Measurements from ENCODE around the gene TRIM67.
A peak's percentile ranks its signal among the peaks of the same experiment; 100 is the strongest.
"Not testable (repeated sequence)": the region's sequence is repeated elsewhere in the genome, so short reads cannot be mapped to it uniquely, and the experiment has no call there.

Gene TRIM67

DNA sequence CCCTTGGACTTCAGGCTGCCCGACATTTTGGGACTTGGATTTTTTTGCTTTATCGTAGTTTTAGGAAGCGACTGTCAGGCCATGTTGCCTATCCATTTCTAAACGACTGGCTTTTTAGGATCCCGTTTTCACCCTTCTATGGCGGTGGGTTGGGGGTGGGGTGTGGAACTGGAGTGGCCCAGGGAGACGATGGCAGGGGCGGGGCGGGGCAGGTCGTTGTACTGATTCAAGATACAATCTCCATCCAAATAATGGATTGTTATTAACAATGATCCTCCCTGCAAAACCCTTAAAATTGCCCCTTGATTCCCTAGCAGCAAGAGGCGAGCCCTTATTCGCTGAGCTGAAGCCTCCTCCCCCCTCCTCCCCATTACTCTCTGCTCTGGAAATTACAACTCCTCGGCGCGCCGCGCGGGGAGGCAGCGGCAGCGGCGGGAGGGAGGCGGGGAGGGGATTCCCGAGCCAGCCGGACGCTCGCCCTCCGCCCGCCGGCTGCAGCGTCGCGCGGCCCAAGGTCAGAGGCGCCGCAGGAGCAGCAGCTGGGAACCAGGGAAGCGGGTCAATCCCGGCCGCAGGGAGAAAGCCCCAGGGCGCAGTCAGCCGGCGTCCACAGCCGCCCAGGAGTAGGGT is at the start of gene TRIM67:
TRIM67 (plus strand) TSS at position 392 of the 630 bp plus-strand sequence. CDS start 912 bp downstream, outside the sequence.
- DNase-seq (ENCODE audit: low read depth), result no peak

DNA sequence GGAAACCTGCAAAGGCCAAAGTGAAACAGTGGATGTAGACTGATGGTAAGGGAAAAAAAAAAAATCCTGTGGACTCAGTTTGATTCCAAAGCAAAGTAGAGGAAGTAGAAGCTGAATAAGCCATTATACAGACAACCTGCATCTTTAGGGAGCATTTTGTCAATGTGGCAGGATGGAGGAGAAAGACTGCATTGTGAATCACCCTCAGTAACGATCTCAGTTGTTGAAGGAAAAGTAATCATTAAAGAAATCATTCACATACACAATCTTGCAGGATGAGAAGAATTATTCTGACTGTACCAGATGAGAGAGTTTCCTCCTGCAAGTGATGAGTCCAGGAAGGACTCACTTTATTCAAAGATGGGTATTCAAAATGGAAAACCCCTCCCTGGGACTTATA is 45.1 kb upstream of the TRIM67 start:
- no peak for DNase-seq (ENCODE audit: low read depth)

DNA sequence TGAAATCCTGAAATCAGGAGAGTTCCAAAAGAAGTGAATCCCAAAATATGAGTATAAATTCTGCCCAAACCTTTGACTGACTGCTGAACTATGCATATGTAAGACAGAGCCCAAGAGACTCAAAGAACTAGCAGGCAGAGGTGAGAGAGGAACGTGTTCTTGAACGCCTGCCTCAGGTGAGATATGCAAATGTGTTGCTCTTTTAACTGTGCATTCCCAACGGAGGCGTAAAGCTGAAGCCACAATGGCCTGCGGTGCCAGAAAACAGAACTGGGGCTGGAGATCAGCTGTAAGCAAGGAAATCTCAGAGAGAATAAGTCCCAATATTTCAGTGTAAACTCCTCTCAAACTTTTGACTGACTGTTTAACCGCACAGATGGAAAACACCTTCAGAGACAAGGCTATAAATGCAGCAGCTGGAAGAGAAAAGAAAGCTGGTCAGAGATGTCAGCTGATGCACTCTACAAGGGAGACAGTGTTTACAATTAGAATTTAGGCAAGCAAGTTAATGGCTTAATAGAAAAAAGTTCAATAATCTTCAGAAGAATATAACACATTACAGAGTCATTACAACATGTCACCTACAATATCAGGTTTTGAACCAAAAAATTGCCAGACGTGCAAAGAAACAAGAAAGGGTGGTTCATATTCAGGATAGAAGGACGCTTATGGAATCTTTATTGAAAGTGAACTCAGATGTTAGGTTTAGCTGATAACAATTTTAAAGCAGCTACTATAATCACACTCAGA is 43.0 kb upstream of the TRIM67 start:
- DNase-seq (ENCODE audit: low read depth), result no peak

DNA sequence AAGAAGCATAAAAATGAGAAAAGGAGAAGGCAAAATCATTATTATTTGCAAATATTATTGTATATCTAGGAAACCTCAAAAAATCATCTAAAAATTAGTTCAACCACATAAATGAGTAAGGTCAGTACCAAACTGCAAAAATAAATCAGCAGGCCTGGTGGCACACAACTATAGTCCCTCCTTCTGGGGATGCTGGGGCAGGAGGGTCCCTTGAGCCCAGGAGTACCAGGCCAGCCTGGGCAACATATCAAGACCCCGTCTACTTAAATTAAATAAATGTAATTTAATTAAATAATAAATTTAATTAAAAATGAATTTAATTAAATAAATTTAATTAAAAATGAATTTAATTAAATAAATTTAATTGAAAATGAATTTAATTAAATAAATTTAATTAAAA is 40.3 kb upstream of the TRIM67 start:
- DNase-seq (ENCODE audit: low read depth), result no peak

DNA sequence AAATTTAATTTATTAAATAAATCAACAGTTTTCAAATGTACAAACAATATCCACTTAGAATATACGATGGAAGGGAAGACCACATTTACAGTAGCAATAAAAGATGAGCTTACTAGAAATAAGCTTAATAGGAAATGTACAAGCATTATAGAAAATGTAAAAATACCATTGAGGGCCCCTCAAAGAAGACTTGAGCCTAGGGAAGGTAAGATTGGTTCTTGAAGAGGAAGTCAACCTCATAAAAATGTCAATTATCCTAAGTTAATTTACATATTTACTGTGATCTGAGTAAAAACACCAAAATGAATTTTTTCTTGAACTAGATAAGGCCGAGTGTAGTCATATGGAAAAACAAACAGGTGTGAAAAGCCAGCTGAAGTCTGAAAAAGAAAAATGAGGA is 39.7 kb upstream of the TRIM67 start:
- no peak for DNase-seq (ENCODE audit: low read depth)

DNA sequence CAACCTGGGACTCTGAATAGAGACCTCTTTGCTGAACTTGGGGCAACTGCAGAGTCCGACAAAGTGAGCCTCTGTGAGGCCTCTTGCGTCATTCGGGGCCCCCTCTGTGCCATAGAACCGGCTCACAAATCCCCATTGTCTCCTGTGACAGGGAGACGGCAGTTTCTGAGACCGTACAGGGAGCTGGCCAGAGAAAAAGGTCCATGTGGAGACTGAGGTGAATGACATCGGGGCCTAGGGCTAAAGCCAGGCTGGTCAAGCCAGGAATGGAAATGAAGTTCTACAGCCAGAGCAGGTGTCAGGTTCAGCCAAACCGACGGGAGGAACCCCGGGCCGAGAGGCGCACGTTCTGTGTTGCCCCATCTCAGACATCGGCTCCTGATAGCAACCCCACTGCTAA is 37.1 kb upstream of the TRIM67 start:
- DNase-seq (ENCODE audit: low read depth), result no peak

DNA sequence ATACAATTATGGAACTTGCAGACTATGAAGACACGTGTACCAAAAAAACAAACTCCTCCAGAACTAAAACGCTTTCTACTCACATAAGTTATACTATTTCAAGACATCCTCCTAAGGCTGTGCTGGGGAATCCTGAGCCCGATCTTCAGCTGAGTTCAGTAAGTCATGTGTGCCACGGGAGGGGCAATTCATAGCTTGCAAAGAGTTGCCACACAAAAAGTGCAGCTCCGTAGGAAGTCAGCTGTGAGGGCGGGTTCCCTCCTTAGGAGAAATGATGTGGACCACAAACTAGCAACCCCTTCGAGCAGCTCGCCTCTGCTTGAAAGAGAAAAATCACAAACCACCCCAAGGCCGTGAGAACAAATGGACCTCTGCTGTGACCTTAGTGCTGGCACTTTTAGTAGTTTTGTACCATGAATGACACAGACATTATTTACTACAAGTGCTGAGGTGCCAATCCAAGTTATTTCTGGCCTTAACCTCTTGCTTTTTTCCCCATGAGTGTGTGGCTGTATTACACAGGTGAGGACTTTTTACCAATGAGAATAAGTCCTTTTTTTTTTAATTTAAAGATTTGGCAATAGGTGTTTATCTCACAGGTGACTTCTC is 35.8 kb upstream of the TRIM67 start:
- DNase-seq (ENCODE audit: low read depth), result no peak

DNA sequence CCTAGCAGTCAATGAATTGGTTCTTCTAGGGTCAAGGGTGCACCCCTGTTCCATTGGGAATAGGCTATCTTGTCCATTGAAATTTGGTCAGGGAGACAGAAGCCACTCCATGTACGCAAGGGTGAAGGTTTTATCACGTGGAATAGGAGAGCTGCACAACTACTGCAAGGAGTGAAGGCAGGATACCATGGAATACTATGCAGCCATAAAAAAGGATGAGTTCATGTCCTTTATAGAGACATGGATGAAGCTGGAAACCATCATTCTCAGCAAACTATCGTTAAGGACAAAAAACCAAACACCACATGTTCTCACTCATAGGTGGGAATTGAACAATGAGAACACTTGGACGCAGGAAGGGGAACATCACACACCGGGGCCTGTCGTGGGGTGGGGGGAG is 34.8 kb upstream of the TRIM67 start:
- DNase-seq (ENCODE audit: low read depth), result not testable (repeated sequence)

DNA sequence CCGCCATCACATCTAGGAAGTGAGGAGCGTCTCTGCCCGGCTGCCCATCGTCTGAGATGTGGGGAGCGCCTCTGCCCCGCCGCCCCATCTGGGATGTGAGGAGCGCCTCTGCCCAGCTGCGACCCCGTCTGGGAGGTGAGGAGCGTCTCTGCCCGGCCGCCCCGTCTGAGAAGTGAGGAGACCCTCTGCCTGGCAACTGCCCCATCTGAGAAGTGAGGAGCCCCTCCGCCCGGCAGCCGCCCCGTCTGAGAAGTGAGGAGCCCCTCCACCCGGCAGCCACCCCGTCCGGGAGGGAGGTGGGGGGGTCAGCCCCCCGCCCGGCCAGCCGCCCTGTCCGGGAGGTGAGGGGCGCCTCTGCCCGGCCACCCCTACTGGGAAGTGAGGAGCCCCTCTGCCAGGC is 33.4 kb upstream of the TRIM67 start:
- DNase-seq (ENCODE audit: low read depth), result not testable (repeated sequence)

DNA sequence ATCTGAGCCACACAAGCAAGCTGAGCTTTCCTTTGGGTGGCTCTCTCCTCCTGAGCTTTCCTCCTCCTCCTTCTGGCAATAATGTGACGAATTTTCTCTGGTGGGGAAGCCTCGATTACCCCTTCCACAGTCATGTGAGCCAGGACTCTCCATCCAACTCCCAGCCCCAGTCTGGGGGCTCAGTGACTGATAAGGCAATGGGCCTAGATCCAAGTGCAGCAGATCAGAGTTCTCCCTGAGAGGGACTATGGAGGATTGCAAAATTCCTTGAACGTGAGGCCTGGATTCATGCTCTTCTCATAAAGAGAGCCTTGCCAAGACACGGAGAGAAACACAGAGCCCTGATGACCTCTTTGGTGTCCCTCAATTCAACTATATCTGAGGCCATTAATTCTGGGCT is 31.3 kb upstream of the TRIM67 start:
- DNase-seq (ENCODE audit: low read depth), result no peak

DNA sequence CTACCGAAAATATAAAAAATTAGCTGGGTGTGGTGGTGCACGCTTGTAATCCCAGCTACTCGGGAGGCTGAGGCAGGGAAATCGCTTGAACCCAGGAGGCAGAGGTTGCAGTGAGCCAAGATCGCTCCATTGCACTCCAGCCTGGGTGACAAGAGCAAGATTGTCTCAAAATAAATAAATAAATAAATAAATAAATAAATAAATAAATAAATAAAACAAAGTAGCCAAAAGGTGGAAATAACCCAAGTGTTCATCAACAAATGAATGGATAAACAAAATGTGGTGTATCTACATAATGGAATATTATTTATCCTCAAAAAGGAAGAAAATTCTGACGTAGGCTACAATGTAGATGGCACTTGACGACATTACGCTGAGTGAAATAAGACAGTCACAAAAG is 29.3 kb upstream of the TRIM67 start:
- DNase-seq (ENCODE audit: low read depth), result not testable (repeated sequence)

DNA sequence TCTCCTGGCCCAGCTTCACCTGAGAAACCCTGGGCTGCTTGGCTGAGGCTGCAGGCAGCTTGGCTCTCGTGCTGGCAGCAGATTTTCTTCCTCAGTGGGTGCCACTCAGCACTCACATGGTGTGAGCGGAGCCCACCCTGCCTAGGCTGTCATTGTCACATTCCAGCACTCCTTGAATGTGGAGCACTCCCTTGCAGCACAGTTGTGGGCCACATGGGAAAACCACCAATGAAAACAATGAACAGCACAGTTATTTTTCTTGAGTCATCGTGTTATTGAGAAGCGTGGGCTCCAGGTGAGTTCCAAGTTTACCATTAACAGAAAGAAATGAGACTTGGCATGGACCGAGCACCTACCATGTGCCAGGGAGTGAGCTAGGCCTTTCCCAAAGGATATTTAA is 27.2 kb upstream of the TRIM67 start:
- DNase-seq (ENCODE audit: low read depth), result no peak

DNA sequence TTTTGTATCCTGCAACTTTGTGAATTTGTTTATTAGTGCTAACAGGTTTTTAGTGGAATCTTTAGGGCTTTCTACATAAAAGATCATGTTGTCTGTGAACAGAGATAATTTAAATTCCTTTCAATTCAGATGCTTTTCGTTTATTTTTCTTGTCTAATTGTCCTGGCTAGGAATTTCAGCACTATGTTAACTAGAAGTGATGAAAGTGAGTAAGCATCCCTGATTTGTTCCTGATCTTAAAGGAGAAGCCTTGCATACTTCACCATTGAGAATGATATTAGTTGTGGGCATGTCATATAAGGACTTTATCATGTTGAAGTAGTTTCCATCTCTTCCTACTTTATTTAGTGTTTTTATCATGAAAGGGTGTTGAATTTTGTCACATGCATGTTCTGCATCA is 23.6 kb upstream of the TRIM67 start:
- no peak for DNase-seq (ENCODE audit: low read depth)

DNA sequence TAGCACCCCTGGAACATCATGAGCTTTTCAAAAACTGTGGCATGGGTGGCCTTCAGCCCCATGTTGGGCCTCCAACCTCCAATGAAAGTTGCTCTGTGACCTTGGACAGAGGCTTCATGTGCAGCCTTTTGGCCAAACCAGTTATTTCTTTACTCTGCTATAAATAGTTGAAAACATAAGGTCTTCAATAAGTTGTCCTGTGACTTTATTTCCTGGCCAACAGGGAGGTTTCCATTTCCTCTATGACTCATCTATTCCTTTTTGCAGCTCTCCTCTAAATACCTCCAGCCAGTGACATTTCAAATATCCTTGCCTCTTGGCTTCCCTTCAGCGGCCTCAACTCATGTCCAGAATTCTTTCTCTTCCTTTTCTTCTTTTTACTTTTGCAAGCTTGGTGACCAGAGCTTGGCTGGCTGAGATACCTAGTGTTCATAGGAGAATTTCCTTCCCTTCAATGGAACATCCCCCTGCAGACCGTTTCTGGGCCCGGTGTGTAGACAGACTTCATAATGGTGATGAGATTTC is 22.7 kb upstream of the TRIM67 start:
- peak; percentile 50 for DNase-seq (ENCODE audit: low read depth)

DNA sequence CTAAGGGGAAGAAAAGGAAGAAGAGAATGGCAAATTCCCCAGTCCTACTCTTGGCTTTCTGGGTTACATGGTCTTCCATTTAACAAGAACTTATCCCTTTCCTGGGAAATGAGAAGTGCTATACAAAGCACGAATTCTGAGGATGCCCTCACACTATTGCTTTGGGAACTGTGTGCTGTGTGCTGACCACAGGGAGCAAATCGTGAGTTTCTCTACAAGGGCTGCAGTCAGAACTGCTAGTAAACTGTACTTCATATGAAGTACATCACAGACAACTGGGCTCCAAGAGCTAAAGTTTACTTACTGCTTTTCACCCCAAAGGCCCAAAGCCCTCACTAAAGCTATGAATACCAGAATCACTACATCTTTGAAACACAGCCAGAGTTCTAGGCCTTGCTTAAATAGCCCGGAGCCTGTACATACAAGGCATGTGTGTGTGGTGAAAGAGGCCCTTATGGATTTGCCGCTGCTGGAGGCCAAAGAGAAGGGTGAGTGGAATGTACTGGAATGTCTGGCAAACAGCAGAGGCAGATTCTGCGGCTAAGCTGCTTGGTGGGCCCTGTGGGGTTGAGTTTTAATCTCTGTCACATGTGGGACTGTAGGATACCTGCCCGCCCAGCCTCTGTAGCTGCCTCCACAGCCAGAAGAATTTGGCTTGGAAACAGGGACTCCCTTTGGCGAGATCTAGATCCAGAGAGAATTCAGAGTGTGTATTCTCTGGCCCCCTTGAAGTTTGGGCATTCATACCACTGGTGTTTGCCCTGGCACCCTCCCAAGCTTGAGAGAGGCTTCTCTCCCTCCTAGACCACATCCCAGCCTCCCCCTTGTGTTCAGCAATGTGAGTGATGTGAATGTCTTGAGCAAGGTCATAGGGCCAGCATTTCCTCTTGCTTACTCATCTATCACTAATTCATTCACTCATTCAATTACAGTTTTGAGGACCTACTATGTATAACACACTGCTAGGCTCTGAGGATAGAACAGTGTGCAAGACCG is 21.9 kb upstream of the TRIM67 start:
- peak; percentile 92 for DNase-seq (ENCODE audit: low read depth)

DNA sequence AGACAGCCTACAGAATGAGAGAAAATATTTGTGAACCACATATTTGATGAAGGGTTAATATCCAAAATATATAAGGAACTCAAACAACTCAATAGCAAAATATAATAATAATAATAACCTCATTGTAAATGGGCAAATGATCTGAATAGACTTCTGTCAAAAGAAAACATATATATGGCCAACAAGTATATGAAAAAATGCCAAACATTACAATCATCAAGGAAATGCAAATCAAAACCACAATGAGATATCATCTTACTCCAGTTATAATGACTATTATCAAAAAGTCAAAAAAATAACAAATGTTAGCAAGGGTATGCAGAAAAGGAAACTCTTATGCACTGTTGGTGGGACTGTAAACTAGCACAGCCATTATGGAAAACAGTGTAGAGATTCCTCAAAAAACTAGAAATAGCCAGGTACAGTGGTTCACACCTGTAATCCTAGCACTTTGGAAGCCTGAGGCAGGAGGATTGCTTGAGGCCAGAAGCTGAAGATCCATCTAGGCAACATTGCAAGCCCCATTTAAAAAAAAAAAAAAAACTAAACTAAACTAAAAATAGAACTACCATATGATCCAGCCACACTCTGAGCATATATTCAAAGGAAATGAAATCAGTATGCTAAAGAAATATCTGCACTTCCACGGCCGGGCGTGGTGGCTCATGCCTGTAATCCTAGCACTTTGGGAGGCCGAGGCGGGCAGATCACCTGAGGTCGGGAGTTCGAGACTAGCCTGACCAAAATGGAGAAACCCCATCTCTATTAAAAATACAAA is 17.3 kb upstream of the TRIM67 start:
- no peak for DNase-seq (ENCODE audit: low read depth)

DNA sequence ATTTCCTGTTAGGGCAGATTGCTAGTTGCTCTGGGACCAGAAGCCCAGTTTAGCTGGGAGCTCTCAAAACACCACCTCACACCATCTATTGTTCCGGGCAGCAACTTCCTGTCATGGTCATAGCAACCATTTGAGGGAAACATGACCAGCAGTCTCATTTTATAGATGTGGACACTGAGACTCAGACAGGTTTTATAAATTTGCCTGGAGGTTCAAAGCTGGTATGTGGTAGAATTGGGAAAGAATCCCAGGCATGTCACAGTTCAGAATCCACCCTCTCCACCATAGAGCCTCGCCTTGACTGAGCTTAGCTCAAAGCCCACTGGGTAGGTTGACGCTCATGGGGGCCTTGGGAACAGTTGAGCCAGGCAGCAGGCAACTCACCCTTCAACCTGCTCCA is 14.0 kb upstream of the TRIM67 start:
- no peak for DNase-seq (ENCODE audit: low read depth)

DNA sequence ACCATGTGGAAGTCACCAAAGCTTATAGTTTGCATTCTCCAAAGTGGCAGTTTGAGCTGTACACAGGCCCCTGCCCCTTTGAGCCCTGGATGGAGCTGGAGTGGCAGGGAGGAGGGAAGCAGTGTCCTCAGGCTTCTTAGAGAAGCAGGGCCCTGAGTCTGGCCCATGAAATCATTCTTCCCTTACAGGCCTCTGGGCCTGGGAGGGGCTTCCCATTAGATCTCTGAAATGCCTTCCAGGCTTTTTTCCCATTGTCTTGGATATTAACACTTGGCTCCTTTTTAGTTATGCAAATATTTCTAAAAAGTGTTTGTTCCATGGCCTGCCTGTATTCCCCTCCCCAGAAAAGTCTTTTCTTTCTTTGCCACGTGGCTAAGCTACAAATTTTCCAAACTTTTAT is 10.0 kb upstream of the TRIM67 start:
- no peak for DNase-seq (ENCODE audit: low read depth)

DNA sequence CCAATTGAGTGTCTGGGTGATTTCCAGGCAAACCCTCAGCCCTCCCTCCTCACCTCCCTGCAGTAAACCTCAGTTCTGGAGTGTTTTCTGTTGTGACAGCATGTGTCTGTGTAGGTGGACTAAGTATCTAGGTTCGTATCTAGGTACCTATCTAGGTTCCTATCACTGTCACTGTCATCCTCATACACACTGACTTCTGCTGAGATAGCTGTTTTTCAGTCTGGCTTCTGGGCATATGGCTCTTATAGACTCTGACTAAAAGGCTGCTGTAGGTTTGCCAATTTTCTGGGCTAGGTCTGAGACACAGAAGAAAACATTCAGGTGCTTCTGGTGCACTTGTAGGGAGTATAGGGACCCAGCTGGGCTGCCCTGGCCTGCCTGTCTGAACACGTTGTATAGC is 8.1 kb upstream of the TRIM67 start:
- no peak for DNase-seq (ENCODE audit: low read depth)

DNA sequence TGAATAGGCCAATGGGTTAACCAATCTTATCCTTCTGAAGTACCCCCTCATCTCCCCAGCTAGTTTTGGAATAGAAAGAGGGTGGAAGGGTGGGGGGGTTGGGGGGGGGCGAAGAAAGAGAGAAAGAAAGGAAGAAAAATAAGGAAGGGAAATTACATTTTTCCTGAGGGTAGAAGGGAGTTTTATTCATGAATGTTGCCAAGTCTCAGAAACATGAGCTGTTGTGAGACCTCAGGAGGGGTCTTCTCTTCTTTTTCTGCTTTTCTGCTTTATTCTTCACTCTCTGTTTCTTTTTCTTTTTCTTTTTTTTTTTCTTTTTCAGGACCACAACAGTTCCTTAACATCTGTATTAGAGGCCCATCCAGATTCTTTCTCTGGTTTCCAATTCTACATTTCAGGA is 6.0 kb upstream of the TRIM67 start:
- DNase-seq (ENCODE audit: low read depth), result no peak

DNA sequence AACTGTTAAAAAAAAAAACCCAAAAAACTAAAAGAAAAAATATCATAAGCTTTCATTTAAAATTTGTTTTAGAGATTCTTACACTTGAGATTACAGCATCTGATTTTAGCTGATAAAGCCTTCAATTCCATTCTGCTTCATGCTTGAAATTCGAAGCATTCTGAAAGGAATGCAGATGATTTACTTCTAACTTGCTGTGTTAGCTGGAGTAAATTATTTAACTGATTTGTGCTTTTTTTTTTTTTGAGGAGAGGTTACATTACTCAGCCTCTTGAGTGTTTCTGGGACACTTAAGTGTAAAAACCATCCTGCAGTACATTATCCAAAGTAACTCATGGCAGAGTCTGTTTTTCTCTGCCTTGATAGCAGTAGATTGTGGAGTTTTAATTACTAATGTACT is 4.5 kb upstream of the TRIM67 start:
- DNase-seq (ENCODE audit: low read depth), result no peak
